SU-DHL-6 (cell line): Measurements from ENCODE around the gene HMGB1.

Experiments used
- EZH2phosphoT487 ChIP-seq: fragments of 200-600 bp; sonication (generic), shearing (Covaris generic); conservative IDR thresholded peaks from 2 replicates; pipeline ENCODE4 v1.6.1; 2018; ENCODE audit warnings: mild to moderate bottlenecking, antibody characterized with exemption, low read length, moderate library complexity, mixed read lengths
- TF ChIP-seq, protein P1 (sequence below): fragments of 200-600 bp; sonication (generic); IDR thresholded peaks from one replicate; pipeline ENCODE4 v1.5.1; 2017; ENCODE audit warnings: antibody characterized with exemption, mild to moderate bottlenecking, low read length, moderate library complexity; ENCODE audit not compliant: insufficient read depth, poor library complexity, severe bottlenecking

DNA sequence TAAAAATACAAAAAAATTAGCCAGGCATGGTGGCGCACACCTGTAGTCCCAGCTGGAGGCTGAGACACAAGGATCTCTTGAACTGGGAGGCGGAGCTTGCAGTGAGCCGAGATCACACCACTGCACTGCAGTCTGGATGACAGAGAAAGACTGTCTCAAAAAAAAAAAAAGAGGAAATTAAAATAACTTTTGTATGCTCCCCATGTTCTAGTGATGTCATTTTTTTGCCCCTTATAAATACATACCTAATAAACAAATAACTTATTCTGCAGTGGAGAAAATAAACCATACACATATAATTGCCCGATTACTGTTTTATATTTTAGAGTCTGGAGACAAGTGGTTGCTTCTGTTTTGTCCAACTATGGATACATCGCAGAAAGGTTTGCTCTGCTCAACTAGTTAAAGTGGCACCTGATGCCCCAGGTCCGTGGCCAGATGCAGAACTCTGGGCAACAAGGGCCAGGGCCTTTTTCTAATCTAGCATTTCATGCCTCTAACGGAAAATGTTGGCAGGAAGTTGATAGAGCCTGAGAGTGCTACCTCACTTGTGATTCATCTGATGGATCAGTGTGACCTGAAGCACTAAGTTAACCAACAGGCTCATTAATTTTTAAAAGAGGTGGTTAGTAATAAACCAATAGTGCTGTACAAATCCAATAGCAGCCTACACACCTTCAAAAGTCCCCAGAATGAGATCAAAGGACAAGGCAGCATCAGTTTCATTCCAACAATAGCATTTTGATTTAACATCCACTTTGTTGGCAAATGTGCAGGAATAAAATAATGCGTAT lies 24.6 kb downstream of the HMGB1 start:
- TF ChIP-seq, protein P1, sequence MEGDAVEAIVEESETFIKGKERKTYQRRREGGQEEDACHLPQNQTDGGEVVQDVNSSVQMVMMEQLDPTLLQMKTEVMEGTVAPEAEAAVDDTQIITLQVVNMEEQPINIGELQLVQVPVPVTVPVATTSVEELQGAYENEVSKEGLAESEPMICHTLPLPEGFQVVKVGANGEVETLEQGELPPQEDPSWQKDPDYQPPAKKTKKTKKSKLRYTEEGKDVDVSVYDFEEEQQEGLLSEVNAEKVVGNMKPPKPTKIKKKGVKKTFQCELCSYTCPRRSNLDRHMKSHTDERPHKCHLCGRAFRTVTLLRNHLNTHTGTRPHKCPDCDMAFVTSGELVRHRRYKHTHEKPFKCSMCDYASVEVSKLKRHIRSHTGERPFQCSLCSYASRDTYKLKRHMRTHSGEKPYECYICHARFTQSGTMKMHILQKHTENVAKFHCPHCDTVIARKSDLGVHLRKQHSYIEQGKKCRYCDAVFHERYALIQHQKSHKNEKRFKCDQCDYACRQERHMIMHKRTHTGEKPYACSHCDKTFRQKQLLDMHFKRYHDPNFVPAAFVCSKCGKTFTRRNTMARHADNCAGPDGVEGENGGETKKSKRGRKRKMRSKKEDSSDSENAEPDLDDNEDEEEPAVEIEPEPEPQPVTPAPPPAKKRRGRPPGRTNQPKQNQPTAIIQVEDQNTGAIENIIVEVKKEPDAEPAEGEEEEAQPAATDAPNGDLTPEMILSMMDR = no peak
- no peak for TF ChIP-seq EZH2phosphoT487
